Measurements from ENCODE around the gene CD300E.
"Not testable (repeated sequence)": the region's sequence is repeated elsewhere in the genome, so short reads cannot be mapped to it uniquely, and the experiment has no call there.

CD300E gene

DNA sequence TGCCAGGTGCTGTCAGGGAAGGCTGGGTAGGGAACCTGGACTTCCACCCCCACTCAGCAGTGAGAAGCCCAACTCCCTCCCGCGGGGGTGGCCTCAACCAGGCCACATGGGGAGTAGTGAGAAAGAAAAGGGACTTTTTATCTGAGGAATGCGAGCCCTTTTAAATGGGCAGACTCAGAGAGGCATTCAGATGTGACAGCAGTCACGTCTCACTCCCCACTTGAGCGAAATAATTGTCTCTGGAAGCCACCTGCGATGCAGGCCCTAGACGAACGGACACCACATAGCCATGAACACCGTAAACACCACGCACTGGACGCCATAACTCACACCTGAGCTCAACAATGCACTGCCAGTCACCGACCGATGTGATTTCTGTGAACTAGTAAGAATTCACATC lies 11.9 kb upstream of the CD300E start:
- no peak for DNase-seq (ENCODE audit: low read depth)

DNA sequence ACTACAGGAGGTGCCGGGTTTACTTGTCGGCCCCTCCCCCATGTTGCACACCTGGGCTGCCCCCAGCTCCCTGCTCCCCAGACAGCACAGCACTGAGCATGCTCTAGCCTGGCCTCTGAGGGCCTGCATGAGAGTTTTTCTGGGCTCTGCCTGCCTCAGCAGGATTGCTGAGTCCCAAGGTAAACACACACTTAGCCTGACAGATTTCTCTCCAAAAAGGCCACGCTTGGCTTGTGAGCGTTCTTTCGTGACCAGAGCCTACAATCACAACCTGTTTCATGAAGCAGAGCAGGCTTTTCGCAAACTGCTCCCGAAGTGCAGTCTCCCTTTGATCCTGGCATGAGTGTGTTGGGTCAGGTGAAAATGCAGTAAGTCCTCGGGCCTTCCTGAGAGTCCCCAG lies 9.8 kb upstream of the CD300E start:
- DNase-seq (ENCODE audit: low read depth), result no peak

DNA sequence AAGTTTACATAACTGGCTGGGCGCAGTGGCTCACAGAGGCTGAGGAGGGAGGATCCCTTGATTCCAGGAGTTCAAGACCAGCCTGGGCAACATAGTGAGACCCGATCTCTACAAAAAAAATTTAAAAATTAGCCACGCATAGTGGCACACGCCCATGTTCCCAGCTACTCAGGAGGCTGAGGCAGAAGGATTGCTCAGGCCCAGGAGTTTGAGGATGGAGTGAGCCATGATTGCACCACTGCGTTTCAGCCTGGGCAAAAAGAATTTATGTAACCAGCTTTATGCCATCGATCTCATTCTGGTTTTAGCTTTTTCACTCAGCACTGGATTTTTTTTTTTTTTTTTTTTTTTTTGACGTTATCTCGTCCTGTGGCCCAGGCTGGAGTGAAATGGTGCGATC lies 9.1 kb upstream of the CD300E start:
- DNase-seq (ENCODE audit: low read depth), result no peak

DNA sequence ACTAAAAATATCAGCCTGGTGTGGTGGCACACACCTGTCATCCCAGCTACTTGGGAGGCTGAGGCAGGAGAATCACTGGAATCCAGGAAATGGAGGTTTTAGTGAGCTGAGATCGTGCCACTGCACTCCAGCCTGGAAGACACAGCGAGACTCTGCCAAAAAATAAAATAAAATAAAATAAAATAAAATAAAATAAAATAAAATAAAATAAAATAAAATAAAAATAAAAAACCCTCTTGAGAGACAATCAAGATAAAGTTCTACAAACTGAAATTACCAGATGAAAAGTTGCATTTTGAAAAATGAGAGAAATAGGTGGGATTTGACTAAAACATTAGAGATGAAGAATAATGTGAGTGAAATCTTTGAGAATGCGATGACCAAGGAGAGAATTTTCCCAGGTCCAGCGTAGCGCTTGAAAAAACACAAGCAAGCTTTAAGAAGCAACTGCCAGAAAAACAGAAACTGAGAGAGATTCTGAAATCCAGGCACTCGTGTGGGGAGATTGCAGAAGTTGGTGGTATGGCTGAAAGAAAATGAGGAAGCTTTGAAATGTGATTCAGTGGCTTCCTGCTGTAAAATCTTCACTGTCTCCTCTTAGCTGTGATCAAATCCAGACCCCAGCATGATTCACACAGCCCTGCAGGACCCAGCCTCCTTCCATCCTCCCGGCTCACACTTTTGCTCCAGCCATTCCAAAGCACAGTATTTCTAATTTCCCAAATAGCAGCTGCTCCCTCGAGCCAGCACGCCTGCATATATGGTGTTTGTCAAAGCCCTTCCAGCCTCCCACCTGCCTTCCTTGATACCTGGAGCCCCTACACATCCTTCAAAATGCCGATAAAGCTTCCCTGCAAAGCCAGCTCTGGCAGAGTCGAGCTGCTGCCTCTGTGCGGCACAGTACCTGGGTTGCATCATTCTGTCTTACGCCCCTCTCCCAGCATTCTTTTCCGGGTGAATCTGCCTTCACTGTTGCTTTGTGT lies 8.2 kb upstream of the CD300E start:
- DNase-seq (ENCODE audit: low read depth), result no peak

GRCh38 chr17:74630251-74630650 lies 6.7 kb upstream of the CD300E start:
- not testable (repeated sequence) for DNase-seq (ENCODE audit: low read depth)

GRCh38 chr17:74625661-74626060 lies 2.1 kb upstream of the CD300E start:
- no peak for DNase-seq (ENCODE audit: low read depth)

GRCh38 chr17:74624131-74624530 lies 593 bp upstream of the CD300E start:
- no peak for DNase-seq (ENCODE audit: low read depth)

DNA sequence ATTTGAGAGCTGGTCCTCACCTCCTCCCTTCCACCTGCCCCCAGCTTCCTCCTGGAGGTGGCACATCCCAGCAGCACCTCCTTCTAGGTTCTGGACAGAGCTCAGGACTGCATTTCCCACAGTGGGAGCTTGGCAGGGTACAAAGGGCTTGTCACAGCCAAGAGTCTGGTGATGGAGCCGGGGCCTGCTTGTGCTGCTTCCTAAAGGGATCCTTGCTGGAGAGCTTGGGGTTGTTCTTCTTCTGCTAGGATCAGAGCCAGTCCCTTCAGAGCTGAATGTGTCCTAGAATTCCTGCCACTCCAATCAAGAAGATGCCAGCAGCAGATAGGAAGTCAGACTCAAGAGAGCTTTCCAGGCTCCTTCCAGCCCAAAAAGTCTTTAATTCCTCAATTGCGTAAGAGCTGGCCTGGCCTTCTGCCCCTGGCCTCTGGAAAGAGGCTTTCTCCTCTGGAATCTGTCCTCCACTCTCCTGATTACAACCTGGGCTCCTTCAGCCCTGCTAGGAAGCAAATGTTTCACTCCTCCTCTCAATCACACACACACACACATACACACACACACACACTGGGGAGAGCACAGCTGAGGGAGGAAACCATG lies 4.4 kb downstream of the CD300E start:
- DNase-seq (ENCODE audit: low read depth), result no peak

GRCh38 chr17:74618451-74618850 lies 5.1 kb downstream of the CD300E start:
- no peak for DNase-seq (ENCODE audit: low read depth)

DNA sequence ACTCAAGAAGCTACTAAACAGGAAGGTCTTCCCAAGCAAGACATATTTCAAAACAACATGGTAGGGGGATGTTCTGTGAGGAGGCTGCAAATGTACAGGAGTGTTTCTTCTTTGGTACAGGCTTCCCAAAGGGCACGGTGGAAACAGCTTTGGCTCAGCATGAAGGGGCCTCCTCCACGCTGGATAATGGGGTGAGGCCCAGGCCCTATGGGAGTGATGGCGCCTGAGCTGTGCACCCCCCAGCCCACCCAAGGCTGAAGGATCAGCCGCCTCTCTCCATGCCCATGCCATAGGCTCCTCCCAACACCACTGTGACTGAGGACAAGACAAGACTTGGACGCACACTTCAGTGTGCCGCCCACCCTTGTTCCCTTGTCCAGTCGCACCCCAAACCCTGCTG lies 6.8 kb downstream of the CD300E start:
- DNase-seq (ENCODE audit: low read depth), result no peak

DNA sequence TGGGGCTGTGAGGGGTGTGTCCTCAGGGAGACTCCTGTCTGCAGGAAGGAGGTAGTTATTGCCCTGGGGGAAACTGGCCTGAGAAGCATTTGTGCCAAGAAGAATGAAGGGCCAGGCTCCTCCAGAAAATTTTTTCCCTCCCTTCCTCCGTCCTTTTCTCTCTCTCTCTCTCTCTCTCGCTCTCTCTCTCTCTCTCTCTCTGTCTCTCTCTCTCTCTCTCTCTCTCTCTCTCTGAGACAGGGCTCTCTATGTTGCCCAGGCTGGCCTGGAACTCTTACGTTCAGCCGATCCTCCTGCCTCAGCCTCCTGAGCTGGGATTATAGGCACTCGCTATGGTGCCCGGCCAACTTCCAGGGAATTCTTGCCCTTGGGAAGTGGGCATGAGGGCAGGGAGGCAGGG lies 11.5 kb downstream of the CD300E start:
- DNase-seq (ENCODE audit: low read depth), result no peak

DNA sequence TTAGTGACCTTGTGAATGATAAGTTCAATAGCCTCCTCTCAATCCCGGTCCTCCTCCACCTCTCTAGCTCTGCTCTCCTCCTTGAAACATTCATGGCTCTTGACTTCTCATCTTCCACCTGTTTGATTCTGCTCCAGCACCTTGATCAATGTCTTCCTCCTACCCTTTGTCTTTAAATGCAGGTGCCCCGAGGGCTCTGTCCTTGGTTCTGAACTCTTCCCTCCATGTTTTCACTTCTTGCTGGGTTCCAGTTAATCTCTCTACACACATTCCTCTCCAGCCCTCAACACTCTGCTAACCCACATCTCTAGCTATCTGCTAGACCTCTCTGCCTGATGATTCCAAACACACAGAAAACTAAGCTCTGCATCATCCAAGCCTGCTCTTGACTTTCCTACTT lies 13.4 kb downstream of the CD300E start:
- DNase-seq (ENCODE audit: low read depth), result no peak

DNA sequence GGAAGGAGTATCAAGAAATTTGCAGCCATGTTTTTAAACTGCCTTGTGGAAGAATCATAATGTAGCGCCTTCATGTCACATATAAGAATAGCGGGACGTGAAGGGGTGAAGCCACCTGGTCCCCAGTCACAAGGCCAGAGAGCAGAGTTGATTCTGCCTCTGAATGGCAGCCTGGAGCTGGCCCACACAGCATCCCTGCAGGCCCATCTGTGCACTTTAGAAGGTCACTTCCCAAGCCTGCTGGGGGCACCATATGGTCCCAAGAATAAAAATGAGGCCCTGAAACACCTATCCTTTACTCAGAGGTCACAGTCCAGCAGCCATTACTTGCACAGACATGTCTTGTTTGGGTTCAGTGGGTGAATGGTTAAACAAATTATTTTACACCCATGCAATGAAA lies 15.0 kb downstream of the CD300E start:
- no peak for DNase-seq (ENCODE audit: low read depth)

DNA sequence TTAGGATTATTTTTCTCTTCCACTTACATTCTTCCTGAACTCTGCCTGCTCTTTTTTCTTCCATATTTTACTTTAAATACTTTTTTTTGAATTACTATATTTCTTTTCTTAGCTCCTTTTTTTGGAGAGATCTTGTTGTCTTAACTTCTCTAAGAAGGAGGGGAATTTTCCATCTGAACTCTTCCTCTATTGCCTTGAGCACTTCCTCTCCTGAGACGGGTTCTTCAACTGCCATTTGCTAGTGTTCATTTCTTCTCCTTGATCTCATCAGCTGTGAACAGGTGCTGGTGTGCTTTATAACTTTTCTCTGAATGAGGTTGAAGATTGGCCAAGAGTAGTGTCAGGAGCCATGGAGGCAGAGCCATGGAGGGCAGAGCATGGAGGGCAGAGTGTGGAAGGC lies 16.3 kb downstream of the CD300E start:
- no peak for DNase-seq (ENCODE audit: low read depth)

GRCh38 chr17:74606050-74606449 lies 17.5 kb downstream of the CD300E start:
- no peak for DNase-seq (ENCODE audit: low read depth)

DNA sequence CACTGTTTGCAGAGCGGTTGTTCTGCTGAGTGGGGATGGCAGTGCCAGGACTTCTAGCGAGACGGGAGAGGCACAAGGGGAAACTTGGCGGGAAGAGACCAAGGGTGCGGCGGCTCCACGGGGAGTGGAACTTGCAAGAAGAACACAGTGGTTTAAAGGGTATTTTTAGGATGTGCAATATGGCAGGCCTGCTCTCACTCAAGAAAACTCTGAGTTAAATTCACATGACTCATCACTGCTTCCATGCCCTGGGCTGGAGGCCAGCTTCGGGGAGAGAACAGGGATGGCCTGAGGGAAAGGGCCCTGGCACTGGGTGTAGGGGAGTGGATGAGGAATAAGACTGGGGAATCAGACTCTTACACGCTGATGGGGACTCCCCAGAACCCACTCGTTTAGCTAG lies 18.2 kb downstream of the CD300E start:
- DNase-seq (ENCODE audit: low read depth), result no peak

GRCh38 chr17:74604761-74605160 lies 18.8 kb downstream of the CD300E start:
- DNase-seq (ENCODE audit: low read depth), result no peak

DNA sequence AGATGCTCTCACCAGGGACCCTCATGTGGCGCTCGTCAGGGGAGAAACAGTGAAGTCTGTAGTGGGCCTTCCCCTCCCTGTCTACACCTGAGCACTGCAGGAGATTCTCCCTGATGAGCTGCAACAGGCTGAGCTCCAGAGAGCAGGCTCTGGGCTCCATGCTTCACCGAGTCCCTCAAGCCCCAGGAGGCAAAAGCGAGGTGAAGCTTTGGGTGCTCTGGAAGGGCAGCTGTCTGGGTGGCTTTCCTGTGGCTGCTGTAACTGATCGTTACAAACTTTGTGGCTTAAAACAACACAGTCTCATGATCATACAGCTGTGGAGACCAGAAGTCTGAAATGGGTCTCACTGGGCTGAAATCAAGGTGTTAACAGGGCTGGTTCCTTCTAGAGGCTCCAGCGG lies 19.3 kb downstream of the CD300E start:
- no peak for DNase-seq (ENCODE audit: low read depth)

DNA sequence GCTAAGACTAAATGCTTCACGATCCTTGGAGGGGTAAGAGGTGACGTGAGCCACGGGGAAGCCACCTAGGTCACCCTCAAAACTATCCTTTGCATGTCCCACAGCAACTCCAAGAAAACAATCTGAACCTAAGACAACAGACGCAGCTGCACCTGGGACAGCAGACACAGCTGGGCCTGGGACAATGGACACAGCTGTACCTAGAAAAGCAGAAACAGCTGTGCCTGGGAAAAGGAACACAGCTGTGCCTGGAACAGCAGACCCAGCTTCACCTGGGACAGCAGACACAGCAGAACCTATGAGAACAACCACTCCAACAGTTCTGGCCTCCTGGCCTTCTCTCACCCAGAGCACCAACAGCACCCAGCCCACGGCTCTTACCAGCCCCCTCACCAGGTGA lies 19.8 kb downstream of the CD300E start:
- DNase-seq (ENCODE audit: low read depth), result no peak

DNA sequence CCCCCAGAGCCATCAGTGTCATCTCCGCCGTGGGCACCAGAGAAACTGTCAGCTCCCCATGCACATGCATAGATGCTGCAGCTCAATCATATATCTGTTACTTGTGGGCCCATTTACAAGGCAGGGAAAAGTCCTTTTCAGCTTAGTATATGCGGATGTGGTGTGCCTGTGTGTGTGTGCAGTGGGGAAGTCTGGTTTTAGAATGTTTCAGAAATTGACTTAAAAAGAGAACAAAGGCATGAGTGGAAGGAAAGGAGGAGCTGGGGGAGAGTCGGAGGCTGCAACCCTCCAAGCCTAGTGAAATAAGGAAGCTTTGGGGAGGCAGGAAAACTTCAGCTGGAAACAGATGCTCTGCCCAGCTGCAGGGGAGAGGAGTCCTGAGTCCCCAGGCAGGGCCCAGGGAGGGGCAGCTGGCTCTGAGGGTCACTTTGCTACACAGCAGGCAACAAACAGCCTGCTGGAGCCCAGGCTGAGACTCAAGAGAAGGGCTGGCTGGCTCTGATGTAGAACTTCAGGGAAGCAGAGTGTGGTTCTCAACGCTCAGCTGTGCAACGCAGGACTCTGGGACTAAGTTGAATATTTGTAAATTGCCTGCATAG lies 20.4 kb downstream of the CD300E start:
- DNase-seq (ENCODE audit: low read depth), result no peak

GRCh38 chr17:74601944-74602572 lies 21.5 kb downstream of the CD300E start:
- DNase-seq (ENCODE audit: low read depth), result no peak

GRCh38 chr17:74599448-74599939 lies 24.0 kb downstream of the CD300E start:
- DNase-seq (ENCODE audit: low read depth), result no peak

DNA sequence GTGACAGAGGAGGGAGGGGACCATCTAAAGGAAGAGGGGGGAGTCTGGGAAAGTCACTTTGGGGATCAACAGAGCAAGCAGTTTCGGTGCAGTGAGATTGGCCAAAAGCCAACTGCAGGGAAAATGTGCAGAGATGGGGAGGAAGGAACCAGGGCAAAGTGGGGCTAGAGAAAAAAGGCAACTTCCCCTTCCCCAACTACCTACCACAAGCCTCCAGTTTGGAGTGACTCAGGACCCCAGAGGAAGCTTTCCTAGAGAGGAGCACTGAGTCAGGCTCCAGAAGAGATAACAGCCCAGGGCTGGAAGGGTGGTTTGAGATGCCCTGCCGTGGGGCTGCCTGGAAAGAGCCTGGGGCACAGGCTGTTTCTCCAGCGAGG lies 24.5 kb downstream of the CD300E start:
- DNase-seq (ENCODE audit: low read depth), result no peak

All from stimulated activated CD8-positive, alpha-beta memory T cell treated with anti-CD3 and anti-CD28 coated beads, Interleukin-15, amount 100 ng/mL, for 24 hours (primary cell).